ENCODE results near the gene FAM228B.

FAM228B gene

DNA sequence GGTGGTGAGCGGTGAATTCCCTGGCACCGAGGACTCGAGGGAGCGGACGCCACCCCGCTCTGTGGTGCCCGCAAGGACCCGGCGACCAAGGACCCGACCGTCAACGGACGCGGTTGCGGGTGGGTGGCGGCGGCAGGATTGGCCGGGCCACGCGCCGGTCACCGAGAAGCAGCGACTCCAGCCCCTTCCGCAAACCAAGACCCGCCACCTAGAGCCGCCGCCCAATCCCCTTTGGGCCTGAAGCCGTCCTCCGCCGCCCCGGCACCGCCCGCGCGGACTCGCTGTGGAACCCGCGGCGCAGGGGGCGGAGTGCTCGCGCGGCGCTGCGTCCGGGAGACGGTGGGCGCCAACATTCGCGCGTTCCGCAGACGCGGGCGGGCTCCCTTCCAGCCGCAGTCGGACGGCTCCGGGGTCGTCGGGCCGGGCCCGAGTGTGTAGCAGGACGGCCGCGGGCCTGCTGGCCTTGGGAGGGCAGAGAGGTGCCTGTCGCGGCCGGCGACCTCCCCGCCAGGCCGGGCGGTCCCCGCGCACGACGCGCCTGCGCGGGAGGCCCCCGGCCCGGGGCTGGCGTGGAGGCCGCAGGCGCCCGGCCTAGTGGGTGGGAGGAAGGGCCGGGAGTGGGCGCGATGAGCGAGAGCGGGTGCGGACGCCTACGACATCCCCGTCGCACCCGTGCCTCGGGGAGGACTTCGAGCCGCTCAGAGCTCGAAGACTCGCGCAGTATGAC, at the start of gene FAM228B, which contains the start of gene PFN4:
FAM228B (plus strand) TSS at position 275 of the 727 bp plus-strand sequence. CDS start 893 bp downstream, outside the sequence.
PFN4 (minus strand) TSS at position 140 of the 727 bp plus-strand sequence. CDS start 799 bp downstream, outside the sequence.
- TF ChIP-seq, protein P1, sequence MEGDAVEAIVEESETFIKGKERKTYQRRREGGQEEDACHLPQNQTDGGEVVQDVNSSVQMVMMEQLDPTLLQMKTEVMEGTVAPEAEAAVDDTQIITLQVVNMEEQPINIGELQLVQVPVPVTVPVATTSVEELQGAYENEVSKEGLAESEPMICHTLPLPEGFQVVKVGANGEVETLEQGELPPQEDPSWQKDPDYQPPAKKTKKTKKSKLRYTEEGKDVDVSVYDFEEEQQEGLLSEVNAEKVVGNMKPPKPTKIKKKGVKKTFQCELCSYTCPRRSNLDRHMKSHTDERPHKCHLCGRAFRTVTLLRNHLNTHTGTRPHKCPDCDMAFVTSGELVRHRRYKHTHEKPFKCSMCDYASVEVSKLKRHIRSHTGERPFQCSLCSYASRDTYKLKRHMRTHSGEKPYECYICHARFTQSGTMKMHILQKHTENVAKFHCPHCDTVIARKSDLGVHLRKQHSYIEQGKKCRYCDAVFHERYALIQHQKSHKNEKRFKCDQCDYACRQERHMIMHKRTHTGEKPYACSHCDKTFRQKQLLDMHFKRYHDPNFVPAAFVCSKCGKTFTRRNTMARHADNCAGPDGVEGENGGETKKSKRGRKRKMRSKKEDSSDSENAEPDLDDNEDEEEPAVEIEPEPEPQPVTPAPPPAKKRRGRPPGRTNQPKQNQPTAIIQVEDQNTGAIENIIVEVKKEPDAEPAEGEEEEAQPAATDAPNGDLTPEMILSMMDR (IDR thresholded peaks at IDR 0.05; ENCODE audit: insufficient read depth, missing control alignments) = no peak
- DNase-seq (ENCODE audit: insufficient read length, low spot score) = peak; percentile 67
- no peak for FAIRE-seq

DNA sequence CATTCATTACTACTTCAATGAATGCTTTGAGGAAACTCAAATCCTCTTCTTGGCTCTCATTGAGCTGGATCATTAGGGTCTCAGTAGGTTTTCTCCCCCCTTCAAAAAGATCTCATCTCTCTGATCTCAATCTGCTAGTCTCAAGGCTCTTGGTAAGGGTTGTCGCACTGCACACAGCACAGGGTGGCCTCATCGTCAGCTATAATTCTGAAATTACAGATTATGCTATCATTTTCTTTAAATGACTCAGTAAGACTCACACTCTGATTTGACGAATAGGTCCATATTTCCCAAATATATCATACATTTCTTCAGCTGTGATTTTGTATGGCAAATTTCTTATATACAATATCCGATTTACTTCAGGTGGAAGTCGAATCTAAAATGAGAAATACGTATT, 49.5 kb upstream of the FAM228B start:
- TF ChIP-seq, protein P1 (IDR thresholded peaks at IDR 0.05; ENCODE audit: insufficient read depth, missing control alignments) = no peak
- DNase-seq (ENCODE audit: insufficient read length, low spot score) (no peak), FAIRE-seq (no peak)

DNA sequence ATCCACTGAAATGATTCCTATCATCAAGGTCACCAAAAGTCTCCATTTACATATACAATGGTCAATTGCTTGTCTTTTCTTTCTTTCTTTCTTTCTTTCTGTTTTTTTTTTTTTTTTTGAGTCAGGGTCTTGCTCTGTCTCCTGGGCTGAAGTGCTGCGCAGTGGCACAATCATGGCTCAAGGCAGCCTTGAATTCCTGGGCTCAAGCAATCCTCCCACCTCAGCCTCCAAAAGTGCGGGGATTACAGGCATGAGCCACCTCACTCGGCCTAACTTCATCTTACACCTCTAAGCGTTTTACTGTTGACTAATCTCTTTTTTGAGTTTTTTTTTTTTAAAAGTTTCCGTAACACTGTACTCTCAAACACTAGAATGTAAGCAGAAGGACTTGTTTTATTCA, 48.0 kb upstream of the FAM228B start:
- TF ChIP-seq, protein P1 (IDR thresholded peaks at IDR 0.05; ENCODE audit: insufficient read depth, missing control alignments) = no peak
- DNase-seq (ENCODE audit: insufficient read length, low spot score) = no peak
- FAIRE-seq = no peak

DNA sequence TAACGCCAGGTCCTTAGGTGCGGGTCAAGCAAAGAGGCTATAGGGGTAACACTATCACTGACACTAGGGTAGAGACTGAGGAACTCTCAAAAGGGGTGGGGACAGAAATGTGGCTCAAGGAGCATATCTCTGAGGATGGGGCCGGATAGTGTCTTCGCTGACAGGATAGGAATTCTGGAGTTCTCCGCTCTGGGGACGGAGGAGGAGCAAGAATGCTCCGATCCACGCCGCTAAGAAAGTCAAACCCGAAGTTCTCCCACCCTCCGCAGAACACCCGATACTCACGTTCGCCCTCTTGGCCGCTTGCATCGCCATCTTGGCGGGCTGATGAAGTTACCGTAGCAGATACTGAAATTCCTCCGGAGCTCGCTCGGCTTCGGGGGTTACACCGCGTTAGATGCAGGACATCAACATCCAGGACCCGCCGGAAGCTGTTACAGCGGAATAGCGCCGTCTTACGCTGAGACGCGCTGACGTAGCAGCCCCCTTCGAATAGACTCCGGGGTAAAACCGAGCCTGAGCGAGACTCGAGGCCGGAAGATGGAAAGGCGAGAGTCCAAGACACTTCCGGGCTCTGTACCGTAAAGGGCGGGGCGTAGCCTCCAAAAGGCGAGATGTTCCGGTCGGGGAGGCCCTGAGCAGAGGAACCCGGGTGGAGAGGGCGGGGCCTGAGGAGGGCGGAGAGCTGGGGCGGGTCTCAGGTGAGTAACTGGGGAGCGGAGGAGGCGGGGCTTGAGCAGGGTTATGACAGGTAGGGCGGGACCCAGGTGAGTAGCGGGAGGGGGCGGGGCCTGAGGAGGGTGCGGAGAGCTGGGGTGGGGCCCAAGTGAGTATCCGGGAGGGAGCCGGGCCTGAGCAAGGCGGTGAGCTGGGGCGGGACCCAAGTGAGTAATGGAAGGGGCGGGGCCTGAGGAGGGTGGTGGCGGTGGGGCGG, 47.1 kb upstream of the FAM228B start, which contains the start of gene SF3B6:
SF3B6 (minus strand) TSS at position 412 of the 934 bp plus-strand sequence; CDS start at position 315, 97 bp downstream.
- no peak for FAIRE-seq
- TF ChIP-seq, protein P1 (IDR thresholded peaks at IDR 0.05; ENCODE audit: insufficient read depth, missing control alignments) = no peak
- DNase-seq (ENCODE audit: insufficient read length, low spot score) = peak; percentile 71

DNA sequence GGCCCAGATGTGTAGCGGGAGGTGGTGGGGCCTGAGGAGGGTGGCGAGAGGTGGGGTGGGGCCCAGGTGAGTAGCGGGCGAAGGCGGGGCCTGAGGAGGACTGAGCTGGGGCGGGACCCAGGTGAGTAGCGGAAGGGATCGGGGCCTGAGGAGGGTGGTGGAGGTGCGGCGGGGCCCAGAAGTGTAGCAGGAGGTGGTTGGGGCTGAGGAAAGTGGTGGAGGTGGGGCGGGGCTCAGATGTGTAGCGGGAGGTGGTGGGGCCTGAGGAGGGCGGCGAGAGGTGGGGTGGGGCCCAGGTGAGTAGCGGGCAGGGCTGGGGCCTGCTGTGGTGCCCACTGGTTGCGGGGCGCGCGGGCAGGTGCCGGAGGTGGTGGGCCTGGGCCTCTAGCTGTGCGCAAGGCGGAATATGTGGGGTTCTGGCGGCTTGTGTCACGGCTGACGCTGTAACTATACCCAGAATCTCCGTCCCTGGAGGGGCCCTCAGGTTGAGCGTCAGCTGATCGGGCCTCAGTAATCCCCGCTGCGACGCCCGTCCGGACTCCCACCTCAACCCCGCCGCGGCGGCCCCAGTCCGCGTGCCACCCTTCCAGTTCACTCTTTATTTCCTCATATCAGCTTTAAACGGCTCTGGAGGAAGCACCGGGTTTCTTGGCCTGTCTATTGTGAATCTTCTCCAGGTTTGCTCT, 46.3 kb upstream of the FAM228B start:
- TF ChIP-seq, protein P1 (IDR thresholded peaks at IDR 0.05; ENCODE audit: insufficient read depth, missing control alignments) = no peak
- DNase-seq (ENCODE audit: insufficient read length, low spot score) (no peak), FAIRE-seq (no peak)

DNA sequence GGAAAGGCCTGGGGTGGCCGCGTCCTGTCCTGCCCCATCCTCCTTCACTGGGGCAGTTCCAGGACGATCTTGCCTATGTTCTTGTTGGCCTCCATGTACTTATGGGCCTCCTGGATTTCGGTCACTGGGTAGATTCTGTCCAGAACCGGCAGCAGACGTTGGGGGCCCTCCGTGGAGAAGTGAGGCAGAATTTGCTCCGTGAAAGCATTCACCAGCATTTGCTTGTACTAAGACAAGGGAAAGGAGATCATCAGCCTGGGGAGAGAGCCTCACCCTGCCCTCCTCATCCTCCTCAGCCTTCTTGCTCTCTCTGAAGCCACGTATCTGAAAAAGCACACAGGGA, 45.8 kb upstream of the FAM228B start:
- no peak for DNase-seq (ENCODE audit: insufficient read length, low spot score)
- no peak for FAIRE-seq
- TF ChIP-seq, protein P1 (IDR thresholded peaks at IDR 0.05; ENCODE audit: insufficient read depth, missing control alignments) = no peak

Measured in D721Med (cell line).